GM13976 (cell line): ENCODE measurements around the gene COL9A3.

ENCODE experiments used
- DNase-seq: peaks from one replicate; pipeline ENCODE4 v3.0.0; 2012; ENCODE audit warnings: low spot score
- CTCF ChIP-seq: IDR thresholded peaks from 2 replicates; pipeline ENCODE4 v1.5.1; 2012; ENCODE audit warnings: borderline replicate concordance, mild to moderate bottlenecking; ENCODE audit not compliant: insufficient read depth; ENCODE audit errors: extremely low read depth, missing control alignments, control extremely low read depth
- in situ Hi-C: fragments of 300-500 bp; cut with MboI; formaldehyde crosslinking; loops from one replicate; pipeline ENCODE4 v1.12.0; 2022; ENCODE audit warnings: low sequenced_read_pairs, mixed read lengths, inconsistent platforms; ENCODE audit not compliant: unreplicated experiment

The COL9A3 gene

GRCh38 chr20:62814060-62814708, 2.7 kb upstream of the COL9A3 start:
- TF ChIP-seq CTCF, result no peak
- in situ Hi-C loops, result no loop called here
- DNase-seq, result no peak

GRCh38 chr20:62814709-62815065, 2.2 kb upstream of the COL9A3 start:
- DNase-seq, result no peak

GRCh38 chr20:62815066-62815991, 1.5 kb upstream of the COL9A3 start:
- in situ Hi-C loops, result no loop called here
- no peak for DNase-seq

More at GRCh38 chr20:62814709-62815065, 2.2 kb upstream of the COL9A3 start:
- no peak for TF ChIP-seq CTCF
- in situ Hi-C loops, result no loop called here

GRCh38 chr20:62816031-62816883, 593 bp upstream of the COL9A3 start:
- in situ Hi-C loops, result no loop called here
- DNase-seq, result no peak

More at GRCh38 chr20:62815066-62815991, 1.5 kb upstream of the COL9A3 start:
- no peak for TF ChIP-seq CTCF

GRCh38 chr20:62817975-62818591, 1.2 kb downstream of the COL9A3 start:
- no peak for TF ChIP-seq CTCF
- no peak for DNase-seq
- in situ Hi-C loops, result no loop called here

More at GRCh38 chr20:62816031-62816883, 593 bp upstream of the COL9A3 start:
- TF ChIP-seq CTCF, result no peak
